Activated CD4-positive, alpha-beta T cell treated with anti-CD3 and anti-CD28 coated beads for 1 hour (primary cell): ENCODE results near the gene EWSR1.

Experiments used
- DNase-seq: peaks from one replicate; pipeline ENCODE4 v3.0.0-alpha.2; 2020

Gene EWSR1

DNA sequence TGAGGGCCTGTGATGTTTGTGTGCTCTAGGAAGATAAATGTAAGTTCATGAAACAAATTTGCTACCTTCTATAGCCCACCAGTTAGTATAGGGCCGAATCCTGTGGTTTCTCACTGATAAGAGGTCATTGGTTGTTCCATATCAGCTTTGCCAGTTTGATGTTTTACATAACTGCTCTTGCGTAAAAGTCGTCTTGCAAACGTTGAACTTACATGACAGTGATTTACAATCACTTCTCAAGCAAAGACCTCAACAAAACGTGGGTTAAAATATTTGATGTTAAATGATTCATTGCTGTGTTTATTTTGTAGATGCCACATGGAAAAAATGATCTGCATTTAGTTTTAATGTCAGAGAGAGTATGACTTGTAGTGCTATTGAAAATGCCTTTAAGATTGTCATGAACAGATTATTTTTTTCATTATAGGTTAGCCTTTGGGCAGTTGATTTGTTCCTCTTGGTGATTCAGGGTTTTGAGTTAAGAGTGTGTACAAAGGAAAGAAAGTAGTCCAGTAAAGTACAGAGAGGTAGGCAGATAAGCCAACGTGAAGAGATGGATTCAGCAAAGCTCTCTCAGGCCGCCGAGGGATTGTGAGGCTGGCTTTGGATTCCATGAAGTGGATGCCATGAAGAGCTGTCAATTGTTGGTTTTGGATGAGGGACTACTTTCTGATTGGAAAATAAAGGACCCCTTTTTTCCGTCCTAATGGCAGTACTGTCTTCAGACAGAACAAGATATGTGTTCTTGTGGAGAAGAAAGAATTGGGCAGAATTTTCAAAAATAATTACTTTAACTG lies 2.6 kb downstream of the EWSR1 start:
- no peak for DNase-seq

DNA sequence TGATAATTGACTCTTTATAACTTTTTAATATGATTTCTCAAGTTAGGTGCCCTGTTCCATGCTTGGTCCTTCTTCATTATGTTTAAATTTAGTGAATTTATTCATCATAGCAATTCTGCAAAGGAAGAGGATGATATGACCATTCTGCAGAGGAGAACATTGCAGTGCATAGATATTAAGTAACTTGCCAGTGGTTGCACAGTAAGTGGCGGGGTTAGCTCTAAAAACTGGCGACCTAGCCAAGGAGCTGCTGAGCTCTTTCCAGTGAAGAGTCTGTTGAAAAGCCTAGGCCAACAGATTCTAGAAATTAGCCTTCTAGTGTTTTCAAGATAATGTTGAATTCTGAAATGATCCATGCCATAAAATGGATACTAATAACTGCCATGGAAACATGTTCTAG lies 4.6 kb downstream of the EWSR1 start:
- no peak for DNase-seq

DNA sequence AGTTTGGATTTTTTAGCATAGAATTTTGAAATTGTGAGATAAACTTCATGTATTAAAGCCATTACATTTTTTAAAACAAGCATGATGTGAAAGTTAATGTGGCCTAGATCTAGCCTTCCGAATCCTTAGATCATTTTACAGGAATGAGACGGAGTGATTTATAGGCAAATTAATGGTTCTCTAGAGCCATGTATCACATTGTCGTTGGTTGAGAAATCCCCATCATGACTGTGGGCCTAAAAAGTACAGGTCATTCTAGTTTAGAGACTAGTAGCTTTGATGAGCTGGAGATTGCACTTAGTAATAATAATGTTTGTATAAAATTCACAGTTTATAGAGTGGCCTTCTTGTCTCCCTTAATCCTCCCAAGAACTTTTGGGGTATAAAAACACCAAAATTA lies 7.1 kb downstream of the EWSR1 start:
- DNase-seq: no peak

DNA sequence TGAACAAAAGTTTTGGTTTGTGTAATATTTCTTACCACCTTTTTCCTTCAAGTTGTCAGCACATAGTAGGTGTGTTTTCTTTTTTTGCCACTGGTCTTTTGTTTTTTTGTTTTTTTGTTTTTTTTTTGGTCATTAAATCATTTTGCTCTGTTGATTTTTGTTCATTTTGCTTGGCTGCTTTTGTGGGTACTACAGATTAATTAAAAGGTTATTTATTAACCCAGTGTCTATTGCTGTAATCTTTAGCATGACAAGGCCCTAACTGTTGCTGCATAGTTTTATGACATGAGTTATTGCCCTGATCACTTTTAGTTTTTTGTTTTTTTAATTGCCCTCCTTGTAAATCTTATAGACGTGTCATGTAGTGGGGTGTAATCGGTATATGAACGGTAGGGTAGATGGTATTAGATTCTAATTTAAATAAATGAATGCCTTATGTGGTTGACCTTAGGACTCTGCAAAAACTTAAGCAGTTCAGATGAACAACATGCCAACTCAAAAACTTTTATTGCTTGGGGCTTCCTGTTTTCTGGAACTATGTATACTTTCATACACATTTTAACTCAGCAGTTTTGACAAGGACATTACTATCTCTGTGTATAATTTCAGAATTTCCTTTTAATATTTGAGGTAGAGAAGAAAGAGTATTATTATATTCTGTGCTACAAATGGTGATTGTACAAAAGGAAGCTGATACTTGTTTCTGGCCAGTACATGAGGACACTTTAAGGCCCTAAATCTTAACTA lies 7.9 kb downstream of the EWSR1 start:
- no peak for DNase-seq

DNA sequence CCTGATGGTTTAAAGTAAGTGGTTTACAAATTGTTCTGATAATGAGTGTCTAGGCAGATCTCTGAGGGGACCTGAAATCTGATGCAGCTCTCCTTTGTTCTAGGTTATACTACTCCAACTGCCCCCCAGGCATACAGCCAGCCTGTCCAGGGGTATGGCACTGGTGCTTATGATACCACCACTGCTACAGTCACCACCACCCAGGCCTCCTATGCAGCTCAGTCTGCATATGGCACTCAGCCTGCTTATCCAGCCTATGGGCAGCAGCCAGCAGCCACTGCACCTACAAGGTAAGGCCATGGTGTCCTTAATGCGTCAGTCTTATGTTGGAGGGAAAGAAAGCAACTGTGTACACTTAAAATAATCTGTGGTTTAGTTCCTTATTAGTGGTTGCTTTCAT lies 9.9 kb downstream of the EWSR1 start:
- no peak for DNase-seq

DNA sequence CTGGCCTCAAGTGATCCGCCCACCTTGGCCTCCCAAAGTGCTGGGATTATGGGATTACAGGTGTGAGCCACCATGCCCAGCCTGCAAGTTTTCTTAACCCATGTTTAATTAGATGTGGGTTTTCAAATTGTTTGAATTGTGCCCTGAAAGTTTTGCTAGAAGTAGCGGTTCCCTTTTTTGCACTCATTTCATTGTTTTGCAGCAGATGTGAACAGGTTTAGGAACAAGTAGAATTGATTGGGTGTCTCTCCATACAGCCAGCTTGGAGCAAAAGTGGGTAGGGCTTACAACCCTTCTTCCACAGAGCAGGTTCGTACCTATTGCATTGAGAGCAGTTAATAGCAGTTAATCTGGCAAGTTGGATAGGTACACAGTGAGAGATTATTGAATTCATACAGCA lies 16.1 kb downstream of the EWSR1 start:
- DNase-seq: no peak

DNA sequence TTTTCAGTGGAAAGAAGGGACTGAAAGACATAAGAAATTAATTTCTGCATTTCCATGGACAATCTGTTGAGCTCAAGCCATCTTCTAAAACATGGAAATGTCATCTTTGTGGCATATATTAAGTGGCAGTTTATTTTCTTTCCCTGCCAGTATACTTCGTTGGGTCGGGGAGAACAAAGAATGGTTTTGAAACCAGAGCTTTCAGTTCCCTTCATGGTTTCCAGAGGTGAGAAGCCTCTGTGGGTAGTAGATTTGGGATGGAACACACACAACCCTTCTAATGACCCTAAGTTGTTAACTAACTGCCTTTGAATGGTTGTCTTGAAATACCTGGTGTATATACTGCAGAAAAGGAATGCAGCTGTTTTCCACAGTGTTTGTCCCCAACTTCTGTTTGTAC lies 20.8 kb downstream of the EWSR1 start:
- no peak for DNase-seq

DNA sequence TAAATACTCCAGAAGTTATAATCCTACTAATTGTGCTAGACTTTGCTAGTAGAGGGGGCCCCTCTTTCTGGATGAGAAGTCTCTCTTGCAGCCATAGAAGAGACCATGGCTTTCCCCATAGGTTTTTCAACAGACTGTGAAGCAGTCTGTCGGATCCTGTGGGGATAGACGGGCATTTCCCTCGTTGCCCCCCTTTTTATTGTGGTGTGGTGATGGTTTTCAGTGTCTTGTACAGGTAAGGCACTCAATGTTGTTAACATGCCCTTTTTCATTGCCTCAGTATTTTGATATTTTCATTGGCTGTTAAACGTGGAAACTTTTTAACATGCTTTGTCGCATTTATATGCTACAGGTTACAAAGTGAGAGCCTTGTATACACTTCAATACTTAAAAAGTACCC lies 22.0 kb downstream of the EWSR1 start:
- no peak for DNase-seq

DNA sequence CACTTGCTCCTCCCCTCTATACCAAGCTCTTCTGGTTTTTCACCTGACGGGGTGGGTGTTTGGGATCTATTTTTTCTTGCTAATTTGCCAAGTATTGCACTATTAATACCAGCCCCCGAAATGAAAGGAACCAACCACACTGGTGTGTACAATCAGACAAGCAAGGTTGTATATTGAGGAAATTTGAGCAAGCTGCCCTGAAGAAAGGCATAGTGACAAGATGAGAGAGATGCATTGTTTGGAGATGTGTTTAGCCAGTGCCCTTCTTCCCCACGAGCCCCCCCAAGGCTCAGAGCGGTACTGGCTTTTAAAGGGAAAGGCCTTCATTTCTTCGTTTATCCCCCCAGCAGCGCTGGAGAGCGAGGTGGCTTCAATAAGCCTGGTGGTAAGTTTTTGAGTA lies 23.1 kb downstream of the EWSR1 start:
- DNase-seq: no peak

DNA sequence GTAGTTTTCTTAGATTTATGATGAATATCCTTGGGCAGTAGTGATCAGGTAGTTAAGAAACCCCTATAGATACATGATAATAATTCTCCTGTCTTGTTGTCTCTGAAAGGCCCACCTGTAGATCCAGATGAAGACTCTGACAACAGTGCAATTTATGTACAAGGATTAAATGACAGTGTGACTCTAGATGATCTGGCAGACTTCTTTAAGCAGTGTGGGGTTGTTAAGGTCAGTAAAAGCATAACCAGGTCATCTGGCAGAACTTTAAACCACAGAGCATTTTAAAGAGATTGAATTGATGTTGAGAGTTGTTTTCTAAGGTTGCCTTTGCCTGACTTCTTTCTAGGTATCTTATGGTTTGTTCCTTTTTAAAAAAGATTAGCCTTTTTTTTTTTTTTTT lies 24.3 kb downstream of the EWSR1 start:
- DNase-seq: no peak

DNA sequence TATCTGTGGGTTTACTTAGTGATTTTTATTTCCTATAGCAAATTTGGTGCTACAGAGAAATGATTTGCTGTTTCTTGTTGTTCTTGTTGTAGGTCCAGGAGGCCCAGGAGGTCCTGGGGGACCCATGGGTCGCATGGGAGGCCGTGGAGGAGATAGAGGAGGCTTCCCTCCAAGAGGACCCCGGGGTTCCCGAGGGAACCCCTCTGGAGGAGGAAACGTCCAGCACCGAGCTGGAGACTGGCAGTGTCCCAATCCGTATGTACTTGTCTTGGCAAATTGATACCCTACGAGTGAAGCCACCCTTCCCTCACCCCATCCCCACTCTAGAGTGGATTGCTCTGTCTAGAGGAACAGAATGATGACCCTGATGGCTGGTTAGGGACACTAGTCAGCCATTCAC lies 30.6 kb downstream of the EWSR1 start:
- DNase-seq: no peak

DNA sequence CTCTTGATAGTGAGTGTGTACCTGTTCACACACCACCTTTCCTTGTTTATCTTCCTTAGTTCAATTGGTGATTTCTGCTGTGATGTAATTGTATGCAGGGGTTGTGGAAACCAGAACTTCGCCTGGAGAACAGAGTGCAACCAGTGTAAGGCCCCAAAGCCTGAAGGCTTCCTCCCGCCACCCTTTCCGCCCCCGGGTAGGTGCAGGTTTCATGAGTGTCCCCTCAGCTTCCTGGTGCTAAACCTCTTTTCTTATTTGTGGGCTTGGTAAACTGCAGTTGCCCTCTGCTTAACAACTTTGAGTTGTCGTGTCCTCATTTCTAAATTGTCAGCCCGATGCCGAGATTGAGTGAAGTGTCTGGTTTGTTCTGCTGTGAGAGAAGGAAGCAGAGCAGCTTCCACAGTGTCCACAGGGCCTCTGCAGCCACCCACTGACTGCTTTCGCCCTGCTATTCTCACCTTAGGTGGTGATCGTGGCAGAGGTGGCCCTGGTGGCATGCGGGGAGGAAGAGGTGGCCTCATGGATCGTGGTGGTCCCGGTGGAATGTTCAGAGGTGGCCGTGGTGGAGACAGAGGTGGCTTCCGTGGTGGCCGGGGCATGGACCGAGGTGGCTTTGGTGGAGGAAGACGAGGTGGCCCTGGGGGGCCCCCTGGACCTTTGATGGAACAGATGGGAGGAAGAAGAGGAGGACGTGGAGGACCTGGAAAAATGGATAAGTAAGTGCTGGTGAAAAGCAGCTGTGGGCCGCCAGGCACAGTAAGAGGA lies 31.2 kb downstream of the EWSR1 start:
- no peak for DNase-seq

DNA sequence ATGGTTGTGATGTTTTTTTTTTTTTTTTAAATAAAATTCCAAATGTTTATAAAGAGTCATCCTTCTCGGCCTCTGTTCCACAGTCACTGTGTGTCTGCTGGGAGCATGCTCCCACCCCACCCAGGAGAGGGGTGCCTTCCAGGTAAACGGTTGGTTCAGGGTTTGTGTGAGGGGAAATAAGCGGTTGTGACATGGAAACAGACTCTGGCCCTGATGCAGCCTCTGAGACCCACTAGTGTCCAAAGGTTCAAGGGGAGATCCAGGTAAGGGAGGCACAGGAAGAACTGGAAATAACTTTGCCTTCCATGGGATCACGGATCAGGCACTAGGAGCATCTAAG lies 32.4 kb downstream of the EWSR1 start:
- no peak for DNase-seq

DNA sequence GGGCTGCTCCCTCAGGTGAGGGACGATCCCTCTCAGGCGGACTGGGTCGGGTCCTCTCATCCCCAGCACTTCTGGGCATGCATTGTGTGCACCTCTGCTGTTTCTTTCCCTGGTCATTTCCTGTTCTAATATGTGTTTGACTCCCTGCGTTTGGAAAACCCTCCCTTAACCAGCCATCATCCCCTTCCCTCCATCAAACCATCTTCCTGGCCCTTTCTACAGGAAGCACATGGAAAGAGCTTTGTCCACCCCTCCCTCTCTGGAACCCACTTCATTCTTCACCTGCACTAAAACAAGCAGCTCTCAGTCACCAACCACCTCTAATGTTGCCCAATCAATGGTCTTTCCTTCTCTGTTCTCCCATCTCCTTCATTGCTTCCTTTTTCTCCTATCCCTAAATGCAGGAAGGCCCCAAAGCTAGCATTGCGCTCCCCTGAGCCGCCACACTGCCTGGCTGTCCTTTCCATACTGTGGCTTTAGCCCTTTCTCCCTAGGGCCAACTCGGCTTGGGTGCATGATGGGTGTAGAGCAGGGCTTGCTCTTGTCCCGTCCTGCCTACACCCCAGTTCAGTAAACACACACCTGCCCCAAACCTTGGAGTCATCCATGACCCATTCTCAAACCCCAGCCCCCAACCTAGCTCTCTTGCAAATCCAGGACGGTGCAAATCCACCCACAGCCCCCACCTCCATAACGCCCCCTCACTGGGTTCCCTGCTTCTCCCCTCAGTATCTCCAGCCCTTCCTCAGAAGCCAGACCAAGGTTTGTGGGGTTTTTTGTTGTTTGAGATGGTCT lies 32.9 kb downstream of the EWSR1 start:
- no peak for DNase-seq

DNA sequence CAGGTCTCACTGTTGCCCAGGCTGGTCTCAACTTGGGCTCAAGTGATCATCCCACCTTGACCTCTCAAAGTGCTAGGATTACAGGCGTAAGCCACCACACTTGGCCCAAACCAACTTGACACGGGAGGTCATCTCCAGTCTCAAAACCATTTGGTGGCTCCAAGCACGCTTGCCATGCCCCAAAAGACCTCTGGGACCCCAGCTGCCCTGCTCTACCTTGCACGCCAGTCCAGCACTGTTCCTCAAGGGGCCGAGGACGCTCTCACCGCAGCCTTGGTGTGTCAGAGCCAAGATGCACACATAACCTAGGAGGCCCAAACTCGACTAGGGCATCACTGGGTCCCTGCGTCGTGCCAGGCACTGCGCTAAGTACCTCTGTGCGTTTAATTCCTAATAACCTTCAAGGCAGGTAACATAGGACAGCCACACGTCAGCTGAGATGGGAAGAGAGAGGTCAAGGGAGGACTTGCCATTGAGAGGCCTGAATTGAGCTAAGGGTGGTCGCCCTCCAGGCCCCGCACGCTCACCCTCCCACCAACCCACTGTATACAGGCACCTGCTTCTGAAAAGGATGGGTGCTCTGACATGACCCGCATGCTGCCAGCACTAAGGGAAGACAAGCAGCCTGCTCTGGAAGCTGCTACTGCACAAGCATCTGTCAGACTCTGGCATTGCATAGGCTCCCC lies 33.8 kb downstream of the EWSR1 start:
- DNase-seq: no peak

DNA sequence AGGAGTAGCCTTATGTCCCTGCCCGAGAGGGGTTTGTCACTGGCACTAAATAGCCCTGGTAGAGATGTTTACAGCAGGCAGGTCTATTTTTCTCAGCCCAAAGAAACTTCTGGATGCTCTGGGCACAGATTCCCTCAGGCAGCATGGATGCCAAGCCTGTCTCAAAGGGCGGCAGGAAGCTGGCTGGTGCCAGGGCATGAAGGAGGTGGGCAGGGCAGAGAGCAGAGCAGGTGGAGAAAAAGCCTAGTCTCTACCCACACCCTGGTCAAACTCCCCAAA lies 34.3 kb downstream of the EWSR1 start:
- no peak for DNase-seq

DNA sequence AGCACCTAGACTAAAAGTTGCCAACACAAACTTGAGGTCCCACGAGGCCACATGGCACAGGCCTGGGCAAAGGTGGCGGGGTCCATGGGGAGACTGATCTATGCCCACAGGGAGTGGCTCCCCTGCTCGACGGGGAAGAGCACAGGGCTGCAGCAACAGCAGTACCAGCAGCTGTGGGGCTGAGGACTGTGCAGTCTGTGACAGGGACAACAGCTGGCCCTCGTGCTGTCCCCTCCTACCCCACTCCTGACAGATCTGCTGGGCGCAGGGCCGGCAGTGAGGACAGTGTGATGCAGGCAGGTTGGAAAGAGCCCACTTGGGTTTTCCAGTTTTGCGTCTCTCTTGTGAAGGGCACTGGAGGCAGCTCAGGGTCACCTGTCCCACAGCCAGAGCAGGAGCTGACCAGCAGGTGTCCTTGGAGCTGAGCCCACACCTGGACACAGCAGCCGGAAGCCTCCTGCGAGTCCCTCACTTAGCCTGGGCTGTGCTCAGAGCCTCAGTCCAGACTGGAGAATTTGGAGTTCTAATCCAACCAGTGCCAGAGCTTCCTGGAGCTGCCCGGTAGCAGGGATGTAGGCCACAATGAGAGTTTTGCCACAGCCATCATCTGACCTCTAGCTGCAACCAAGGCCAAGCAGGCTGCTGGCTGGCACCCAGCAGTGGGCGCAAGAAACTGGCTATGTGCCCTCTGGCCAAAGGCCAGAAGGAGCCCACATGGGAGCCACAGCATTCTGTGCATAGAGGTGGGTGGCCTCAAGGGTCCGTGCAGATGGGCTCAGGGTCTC lies 34.8 kb downstream of the EWSR1 start:
- DNase-seq: no peak

DNA sequence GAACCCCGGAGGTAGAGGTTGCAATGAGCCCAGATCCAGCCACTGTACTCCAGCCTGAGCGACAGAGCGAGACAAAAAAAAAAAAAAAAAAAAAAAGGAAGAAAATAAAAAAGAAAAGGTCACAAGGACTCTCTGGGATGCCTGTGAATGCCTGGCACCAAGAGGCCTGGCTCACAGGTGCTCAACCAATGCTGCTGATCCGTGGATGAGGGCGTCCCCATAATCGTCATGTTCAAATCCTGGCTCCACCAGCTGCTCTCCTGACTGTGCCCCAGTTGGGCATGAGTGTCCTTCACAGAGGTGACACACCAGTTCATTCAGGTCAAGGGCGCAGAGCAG lies 37.7 kb downstream of the EWSR1 start:
- no peak for DNase-seq

DNA sequence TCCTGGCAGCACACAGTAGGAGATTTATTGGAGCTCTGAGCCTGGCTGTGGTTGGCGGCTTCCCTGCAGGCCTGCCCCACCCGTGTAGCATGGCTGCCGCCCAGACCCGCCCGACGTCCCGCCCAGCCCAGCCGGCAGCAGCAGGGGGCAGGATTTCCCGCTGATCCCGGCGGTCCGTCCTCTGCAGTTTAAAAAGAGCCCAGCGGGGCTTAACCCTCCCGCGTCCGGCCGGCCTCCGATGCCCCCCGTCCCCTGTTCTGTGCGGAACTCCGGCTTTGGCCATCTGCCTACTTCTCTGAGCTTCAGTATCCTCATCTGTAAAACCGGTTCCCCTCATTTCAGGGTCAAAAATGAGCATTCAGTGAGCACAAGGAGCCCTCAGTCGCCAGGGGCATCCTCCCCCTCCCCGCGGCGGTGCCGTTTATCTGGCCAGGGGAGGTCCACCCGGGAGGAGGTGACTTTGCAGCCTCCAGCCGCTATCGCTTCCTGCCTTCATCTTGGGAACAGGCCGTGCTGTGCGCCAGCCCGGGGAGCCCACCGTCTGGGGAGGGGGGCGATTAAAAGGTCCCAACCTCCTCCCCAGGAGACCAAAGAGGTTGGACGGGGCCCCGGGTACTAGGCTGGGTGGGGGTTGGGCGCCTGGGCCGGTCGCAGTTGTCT lies 38.2 kb downstream of the EWSR1 start, which contains the start of gene GAS2L1:
Gene GAS2L1, plus strand, starts transcription at position 476 of the 660 bp plus-strand sequence. CDS start 1,456 bp downstream, outside the sequence.
- no peak for DNase-seq

DNA sequence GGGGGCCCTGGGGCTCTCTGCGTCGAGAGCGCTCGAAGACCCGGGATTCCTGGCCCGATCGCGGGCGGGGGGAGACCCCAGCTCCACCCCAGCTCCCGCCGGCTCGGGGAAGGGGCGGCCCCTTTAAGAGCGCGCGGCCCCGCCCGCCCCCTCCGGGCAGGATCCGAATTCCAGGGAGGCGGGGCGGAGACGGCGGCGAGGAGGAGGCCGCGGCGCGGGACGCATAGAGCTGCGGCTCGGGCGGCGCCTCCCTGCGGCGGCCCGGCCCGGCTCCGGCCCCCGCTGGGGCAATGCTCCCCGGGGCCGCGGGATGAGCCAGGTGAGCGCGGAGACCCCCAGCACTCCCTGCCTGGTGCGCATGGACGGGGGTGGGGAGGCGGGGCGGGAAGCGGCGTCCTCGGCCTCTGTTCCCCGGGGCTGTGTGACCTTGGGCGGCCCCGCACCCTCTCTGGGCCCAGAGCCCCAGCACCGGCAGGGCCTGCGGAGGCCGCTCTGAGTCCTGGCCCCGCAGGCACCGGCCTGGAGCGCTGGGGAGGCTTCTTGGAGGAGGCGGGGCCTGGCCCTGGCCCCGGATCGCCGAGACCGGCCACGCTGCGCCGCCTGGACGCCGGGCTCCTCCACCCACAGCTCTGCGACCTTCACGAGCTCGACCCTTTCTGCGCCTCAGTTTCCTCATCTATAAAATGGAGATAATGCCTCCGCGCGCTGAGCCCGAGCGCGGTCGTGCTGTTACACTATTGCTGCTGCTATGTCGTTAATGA lies 38.9 kb downstream of the EWSR1 start:
- no peak for DNase-seq
